ENCODE measurements around the gene LIPA.

DNA sequence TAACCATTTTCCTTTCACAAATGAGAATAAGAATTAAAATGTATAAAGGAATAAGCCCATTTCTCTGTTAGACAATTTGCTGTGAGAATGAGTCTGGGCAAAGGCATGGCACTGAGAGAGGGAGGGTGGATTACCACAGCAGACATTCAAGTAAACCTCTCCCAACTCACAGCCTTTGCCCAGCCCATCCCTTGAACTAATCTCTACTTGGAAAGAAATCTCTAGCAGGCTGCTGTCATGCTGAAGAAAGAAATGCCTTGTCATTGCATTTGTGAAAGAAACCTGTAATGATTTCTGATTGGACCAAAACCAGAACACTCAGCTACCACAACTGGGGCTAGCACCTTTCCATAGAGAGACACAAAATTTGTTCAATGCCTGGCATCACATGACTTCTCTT lies 83.7 kb downstream of the LIPA start:
- TF ChIP-seq CTCF (IDR thresholded peaks at IDR 0.05) (no peak), POLR2A (IDR thresholded peaks at IDR 0.05) (no peak)

All from body of pancreas (tissue), 4 donors.